ENCODE results near the gene ACP2. TPM values are rescaled to one million over a fixed set of nuclear protein-coding genes. Genes with fewer than 3 reads are reported as not detected.
A peak's percentile ranks its signal among the peaks of the same experiment; 100 is the strongest.

ACP2 gene
- total RNA-seq, 1 donor from 2014 or later = 63.3 TPM

DNA sequence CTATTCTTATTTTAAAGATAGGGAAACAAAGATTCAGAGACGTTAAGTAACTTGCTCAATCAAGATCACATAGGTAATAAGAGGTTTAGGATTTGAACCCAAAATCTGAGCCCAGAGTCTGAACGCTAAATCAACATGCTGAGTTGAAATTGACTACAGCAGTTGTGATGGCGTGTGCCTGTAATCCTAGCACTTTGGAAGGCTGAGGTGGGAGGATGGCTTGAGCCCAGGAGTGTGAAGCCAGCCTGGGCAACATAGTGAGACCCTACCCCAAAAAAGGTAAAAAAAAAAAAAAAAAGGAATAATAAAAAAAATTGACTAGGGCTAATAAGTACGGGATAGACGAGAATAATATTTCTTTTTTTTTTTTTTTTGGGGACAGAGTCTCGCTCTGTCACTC is 7.8 kb upstream of the ACP2 start:
- no peak for TF ChIP-seq CTCF (IDR thresholded peaks at IDR 0.05)
- peak overlapping the region in 1 of 2 donors; percentile 49 for H3K27ac ChIP-seq
- no peaks in the 10 kb centered on the region for H3K9me3 ChIP-seq
- no peak overlapping the region for H3K4me3 ChIP-seq
- H3K36me3 ChIP-seq = no peaks in the 10 kb centered on the region
- intact Hi-C loops (cut with DNase I) = no loop called here
- DNase-seq (ENCODE audit: low spot score in 2 of 2) = no peak
- H3K4me1 ChIP-seq = peaks cover 12 to 31% of the 10 kb centered on the region in 2 donors
- no peaks in the 10 kb centered on the region for H3K27me3 ChIP-seq

DNA sequence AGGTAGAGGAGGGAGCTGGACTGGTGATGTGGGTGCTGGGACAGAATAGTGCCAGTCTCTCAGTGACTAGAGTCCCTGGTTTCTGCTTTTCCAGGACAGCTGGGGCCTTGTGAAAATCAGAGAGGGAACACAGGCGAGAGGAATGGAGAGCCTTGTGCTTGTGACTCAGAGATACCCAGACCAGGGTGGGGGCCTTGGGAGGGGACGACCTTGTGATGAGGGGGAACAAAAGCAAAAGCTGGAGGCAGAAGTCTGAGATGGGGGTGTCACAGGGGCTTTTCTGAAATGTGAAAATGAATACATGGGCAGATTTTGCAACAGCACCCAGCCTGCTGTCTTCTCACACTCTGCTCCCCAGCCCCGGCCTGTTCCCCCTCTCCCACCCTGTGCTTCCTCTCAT is 5.8 kb upstream of the ACP2 start:
- no peak for TF ChIP-seq CTCF (IDR thresholded peaks at IDR 0.05)
- H3K27ac ChIP-seq = peak overlapping the region; percentile 69 to 81
- intact Hi-C loops (cut with DNase I) = no loop called here
- H3K9me3 ChIP-seq = no peaks in the 10 kb centered on the region
- H3K36me3 ChIP-seq = no peaks in the 10 kb centered on the region
- H3K4me1 ChIP-seq = peaks cover 12 to 33% of the 10 kb centered on the region in 2 donors
- peak in 1 of 2 donors; percentile 43 for DNase-seq (ENCODE audit: low spot score in 2 of 2)
- peak overlapping the region in 1 of 2 donors; percentile 3 for H3K4me3 ChIP-seq
- H3K27me3 ChIP-seq = no peaks in the 10 kb centered on the region

DNA sequence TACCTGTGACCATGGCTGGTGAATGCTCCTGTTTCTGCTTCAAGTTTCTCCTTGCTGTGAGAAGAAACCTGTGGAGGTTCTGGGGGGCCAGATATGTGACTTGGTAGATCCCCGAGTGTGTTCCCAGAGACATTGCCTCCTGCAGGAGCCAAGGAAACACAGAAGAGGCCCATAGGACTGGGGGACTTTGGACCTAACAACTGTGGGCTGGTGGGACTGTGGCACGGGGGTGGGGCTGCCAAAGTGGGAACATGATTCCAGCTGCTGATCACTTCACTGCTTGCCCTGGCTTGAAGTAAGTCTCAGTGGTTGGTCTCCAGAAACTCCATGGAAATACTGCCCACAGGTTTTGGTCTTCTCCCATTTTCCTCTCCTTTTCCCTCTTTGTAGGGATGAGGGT is 5.0 kb upstream of the ACP2 start:
- Histone ChIP-seq H3K27ac (peak overlapping the region; percentile 69 to 81), H3K27me3 (no peaks in the 10 kb centered on the region), H3K4me1 (peaks cover 12 to 37% of the 10 kb centered on the region in 2 donors), H3K4me3 (no peak overlapping the region), H3K36me3 (no peaks in the 10 kb centered on the region), H3K9me3 (no peaks in the 10 kb centered on the region)
- no peak for DNase-seq (ENCODE audit: low spot score in 2 of 2)
- TF ChIP-seq CTCF (IDR thresholded peaks at IDR 0.05) = no peak
- intact Hi-C loops (cut with DNase I) = no loop called here

GRCh38 chr11:47251751-47252150 is 3.1 kb upstream of the ACP2 start:
- peaks cover 9 to 33% of the 10 kb centered on the region in 2 donors for H3K4me1 ChIP-seq
- no peak for DNase-seq (ENCODE audit: low spot score in 2 of 2)
- no peaks in the 10 kb centered on the region for H3K9me3 ChIP-seq
- intact Hi-C loops (cut with DNase I) = no loop called here
- H3K4me3 ChIP-seq = no peak overlapping the region
- no peak for TF ChIP-seq CTCF (IDR thresholded peaks at IDR 0.05)
- no peak overlapping the region for H3K27ac ChIP-seq
- no peaks in the 10 kb centered on the region for H3K36me3 ChIP-seq
- no peaks in the 10 kb centered on the region for H3K27me3 ChIP-seq

GRCh38 chr11:47249378-47249715 is 733 bp upstream of the ACP2 start:
- intact Hi-C loops (cut with DNase I) = loop anchor here (2.0 kb wide), 2 partner anchors 35 to 63 kb away; partner anchors contain the start of genes DDB2 and PACSIN3
- DNase-seq (ENCODE audit: low spot score in 2 of 2) = no peak
- Histone ChIP-seq H3K4me1 (peaks cover 1 to 23% of the 10 kb centered on the region in 2 donors), H3K27ac (peak overlapping the region; percentile 76 to 82), H3K27me3 (no peaks in the 10 kb centered on the region), H3K9me3 (no peaks in the 10 kb centered on the region), H3K36me3 (peaks cover 8 to 11% of the 10 kb centered on the region in 2 donors), H3K4me3 (peak overlapping the region; percentile 81 to 96)
- no peak for TF ChIP-seq CTCF (IDR thresholded peaks at IDR 0.05)

- intact Hi-C loops (cut with DNase I) = loop anchor here (1.0 to 2.0 kb wide), 3 partner anchors 21 to 61 kb away; partner anchors contain the start of genes DDB2 and PACSIN3
- H3K27ac ChIP-seq = peak overlapping the region; percentile 76 to 82
- H3K4me1 ChIP-seq = peaks cover 0 to 17% of the 10 kb centered on the region in 2 donors
- H3K36me3 ChIP-seq = peaks cover 13 to 14% of the 10 kb centered on the region in 2 donors
- no peak for DNase-seq (ENCODE audit: low spot score in 2 of 2)
- no peaks in the 10 kb centered on the region for H3K27me3 ChIP-seq
- H3K9me3 ChIP-seq = no peaks in the 10 kb centered on the region
- peak overlapping the region; percentile 81 to 96 for H3K4me3 ChIP-seq
- TF ChIP-seq CTCF (IDR thresholded peaks at IDR 0.05) = no peak
These were observed 330 bp downstream of the ACP2 start for GRCh38 chr11:47248304-47248663.

Measured in ascending aorta (tissue), 2 donors.